ENCODE data around the gene MYPN.
A peak's percentile ranks its signal among the peaks of the same experiment; 100 is the strongest.

MYPN gene

GRCh38 chr10:68222391-68222790, 113.1 kb downstream of the MYPN start:
- no peak for DNase-seq (ENCODE audit: low read depth)
- H3K4me3 ChIP-seq (ENCODE audit: control insufficient read depth, low read depth, low read length): no peak overlapping the region
- TF ChIP-seq CTCF (conservative IDR thresholded peaks at IDR 0.05; ENCODE audit: control insufficient read depth, insufficient read depth, low read depth, low read length): no peak

GRCh38 chr10:68223535-68224165, 114.4 kb downstream of the MYPN start:
- DNase-seq (ENCODE audit: low read depth): no peak
- no peak overlapping the region for H3K4me3 ChIP-seq (ENCODE audit: control insufficient read depth, low read depth, low read length)
- TF ChIP-seq CTCF (conservative IDR thresholded peaks at IDR 0.05; ENCODE audit: control insufficient read depth, insufficient read depth, low read depth, low read length): no peak

- peak; percentile 41 for DNase-seq (ENCODE audit: low read depth)
- no peak for TF ChIP-seq CTCF (conservative IDR thresholded peaks at IDR 0.05; ENCODE audit: control insufficient read depth, insufficient read depth, low read depth, low read length)
- no peak overlapping the region for H3K4me3 ChIP-seq (ENCODE audit: control insufficient read depth, low read depth, low read length)
Measured at GRCh38 chr10:68224810-68225209, 115.5 kb downstream of the MYPN start.

GRCh38 chr10:68230268-68230667, 121.0 kb downstream of the MYPN start:
- DNase-seq (ENCODE audit: low read depth): no peak
- no peak for TF ChIP-seq CTCF (conservative IDR thresholded peaks at IDR 0.05; ENCODE audit: control insufficient read depth, insufficient read depth, low read depth, low read length)
- no peak overlapping the region for H3K4me3 ChIP-seq (ENCODE audit: control insufficient read depth, low read depth, low read length)

GRCh38 chr10:68231106-68231816, 122.0 kb downstream of the MYPN start:
- DNase-seq (ENCODE audit: low read depth): peak; percentile 58
- peak; percentile 7 for TF ChIP-seq CTCF (conservative IDR thresholded peaks at IDR 0.05; ENCODE audit: control insufficient read depth, insufficient read depth, low read depth, low read length)
- H3K4me3 ChIP-seq (ENCODE audit: control insufficient read depth, low read depth, low read length): peak overlapping the region; percentile 67

GRCh38 chr10:68231817-68232251, 122.5 kb downstream of the MYPN start, which contains the start of gene ATOH7:
TSS of gene ATOH7 (minus strand) at chr10:68232113. CDS start at chr10:68231677, 436 bp downstream.
- no peak for DNase-seq (ENCODE audit: low read depth)
- TF ChIP-seq CTCF (conservative IDR thresholded peaks at IDR 0.05; ENCODE audit: control insufficient read depth, insufficient read depth, low read depth, low read length): no peak
- H3K4me3 ChIP-seq (ENCODE audit: control insufficient read depth, low read depth, low read length): peak within 1 kb of the TSS; percentile 67
